SK-N-SH treated with all-trans-retinoic acid at 6 μM for 48 hours (cell line): ENCODE data around the gene SLC38A2.

ENCODE experiments used
- ATAC-seq: fragments of 200-7000 bp; cut with Tn5 transposase; 3 replicates; pipeline ENCODE4 v1.9.1; 2020; ENCODE audit warnings: mild to moderate bottlenecking, moderate library complexity
- ARNTL ChIP-seq: fragments of 450-650 bp; formaldehyde crosslinking; IDR thresholded peaks from 2 replicates; pipeline ENCODE4 v1.5.0; 2020; ENCODE audit warnings: low read depth, mild to moderate bottlenecking, moderate library complexity, borderline replicate concordance
- BACH2 ChIP-seq: fragments of 250-450 bp; sonication (Bioruptor Pico); IDR thresholded peaks from 2 replicates; pipeline ENCODE4 v1.9.0; 2021; ENCODE audit warnings: mild to moderate bottlenecking, borderline replicate concordance
- CSDC2 ChIP-seq: fragments of 250-450 bp; sonication (Bioruptor Pico); IDR thresholded peaks from 2 replicates; pipeline ENCODE4 v1.5.0; 2020; ENCODE audit warnings: mild to moderate bottlenecking, moderate library complexity
- GLIS3 ChIP-seq: fragments of 250-450 bp; sonication (Bioruptor Pico); IDR thresholded peaks from 2 replicates; pipeline ENCODE4 v1.5.0; 2020; ENCODE audit warnings: mild to moderate bottlenecking, moderate library complexity
- OSR1 ChIP-seq: fragments of 250-450 bp; sonication (Bioruptor Pico); IDR thresholded peaks from 2 replicates; pipeline ENCODE4 v1.8.0; 2022; ENCODE audit warnings: moderate library complexity, mild to moderate bottlenecking, inconsistent platforms
- PPARA ChIP-seq: fragments of 250-450 bp; sonication (Bioruptor Pico); IDR thresholded peaks from 2 replicates; pipeline ENCODE4 v1.5.0; 2020; ENCODE audit warnings: mild to moderate bottlenecking, borderline replicate concordance
- RARB ChIP-seq: fragments of 250-450 bp; sonication (Bioruptor Pico); IDR thresholded peaks from 2 replicates; pipeline ENCODE4 v1.8.0; 2021; ENCODE audit warnings: mild to moderate bottlenecking, moderate library complexity
- SNAI2 ChIP-seq: fragments of 250-450 bp; sonication (Bioruptor Pico); IDR thresholded peaks from 2 replicates; pipeline ENCODE4 v1.5.0; 2020; ENCODE audit warnings: mild to moderate bottlenecking, moderate library complexity
- TCF4 ChIP-seq: fragments of 250-450 bp; sonication (Bioruptor Pico); IDR thresholded peaks from 2 replicates; pipeline ENCODE4 v1.8.0; 2021; ENCODE audit warnings: mild to moderate bottlenecking, moderate library complexity, borderline replicate concordance
- TOX ChIP-seq: fragments of 250-450 bp; sonication (Bioruptor Pico); IDR thresholded peaks from 2 replicates; pipeline ENCODE4 v1.8.0; 2021; ENCODE audit warnings: mild to moderate bottlenecking, moderate library complexity, borderline replicate concordance
- ZC3H10 ChIP-seq: fragments of 250-450 bp; sonication (Bioruptor Pico); IDR thresholded peaks from 2 replicates; pipeline ENCODE4 v1.5.1; 2021; ENCODE audit warnings: mild to moderate bottlenecking, moderate library complexity
- ZFP3 ChIP-seq: fragments of 250-450 bp; sonication (Bioruptor Pico); IDR thresholded peaks from 2 replicates; pipeline ENCODE4 v1.5.0; 2020; ENCODE audit warnings: mild to moderate bottlenecking, moderate library complexity
- ZFP30 ChIP-seq: fragments of 450-650 bp; formaldehyde crosslinking; IDR thresholded peaks from 2 replicates; pipeline ENCODE4 v1.5.0; 2022; ENCODE audit warnings: mild to moderate bottlenecking, moderate library complexity
- ZNF565 ChIP-seq: fragments of 450-650 bp; formaldehyde crosslinking; conservative IDR thresholded peaks from 2 replicates; pipeline ENCODE4 v1.5.0; 2020; ENCODE audit warnings: low read depth, mild to moderate bottlenecking, moderate library complexity
- ZNF70 ChIP-seq: fragments of 450-650 bp; formaldehyde crosslinking; IDR thresholded peaks from 2 replicates; pipeline ENCODE4 v1.5.0; 2020; ENCODE audit warnings: mild to moderate bottlenecking, moderate library complexity
- ZNF8 ChIP-seq: fragments of 450-650 bp; formaldehyde crosslinking; IDR thresholded peaks from 2 replicates; pipeline ENCODE4 v1.5.0; 2020; ENCODE audit warnings: mild to moderate bottlenecking, moderate library complexity
- TF ChIP-seq, protein P1 (sequence below): fragments of 250-450 bp; sonication (Bioruptor Pico); IDR thresholded peaks from 2 replicates; pipeline ENCODE4 v1.8.0; 2020; ENCODE audit warnings: mild to moderate bottlenecking, moderate library complexity, borderline replicate concordance
- TF ChIP-seq, protein P2 (sequence below): fragments of 250-450 bp; sonication (Bioruptor Pico); IDR thresholded peaks from 2 replicates; pipeline ENCODE4 v1.5.1; 2020; ENCODE audit warnings: low read depth, mild to moderate bottlenecking, moderate library complexity
- TF ChIP-seq, protein P3 (sequence below): fragments of 250-450 bp; sonication (Bioruptor Pico); IDR thresholded peaks from 2 replicates; pipeline ENCODE4 v1.8.0; 2021; ENCODE audit warnings: low read depth, mild to moderate bottlenecking, moderate library complexity, borderline replicate concordance
- TF ChIP-seq, protein P4 (sequence below): fragments of 250-450 bp; sonication (Bioruptor Pico); IDR thresholded peaks from 2 replicates; pipeline ENCODE4 v1.5.1; 2021; ENCODE audit warnings: mild to moderate bottlenecking, moderate library complexity

SLC38A2 gene

DNA sequence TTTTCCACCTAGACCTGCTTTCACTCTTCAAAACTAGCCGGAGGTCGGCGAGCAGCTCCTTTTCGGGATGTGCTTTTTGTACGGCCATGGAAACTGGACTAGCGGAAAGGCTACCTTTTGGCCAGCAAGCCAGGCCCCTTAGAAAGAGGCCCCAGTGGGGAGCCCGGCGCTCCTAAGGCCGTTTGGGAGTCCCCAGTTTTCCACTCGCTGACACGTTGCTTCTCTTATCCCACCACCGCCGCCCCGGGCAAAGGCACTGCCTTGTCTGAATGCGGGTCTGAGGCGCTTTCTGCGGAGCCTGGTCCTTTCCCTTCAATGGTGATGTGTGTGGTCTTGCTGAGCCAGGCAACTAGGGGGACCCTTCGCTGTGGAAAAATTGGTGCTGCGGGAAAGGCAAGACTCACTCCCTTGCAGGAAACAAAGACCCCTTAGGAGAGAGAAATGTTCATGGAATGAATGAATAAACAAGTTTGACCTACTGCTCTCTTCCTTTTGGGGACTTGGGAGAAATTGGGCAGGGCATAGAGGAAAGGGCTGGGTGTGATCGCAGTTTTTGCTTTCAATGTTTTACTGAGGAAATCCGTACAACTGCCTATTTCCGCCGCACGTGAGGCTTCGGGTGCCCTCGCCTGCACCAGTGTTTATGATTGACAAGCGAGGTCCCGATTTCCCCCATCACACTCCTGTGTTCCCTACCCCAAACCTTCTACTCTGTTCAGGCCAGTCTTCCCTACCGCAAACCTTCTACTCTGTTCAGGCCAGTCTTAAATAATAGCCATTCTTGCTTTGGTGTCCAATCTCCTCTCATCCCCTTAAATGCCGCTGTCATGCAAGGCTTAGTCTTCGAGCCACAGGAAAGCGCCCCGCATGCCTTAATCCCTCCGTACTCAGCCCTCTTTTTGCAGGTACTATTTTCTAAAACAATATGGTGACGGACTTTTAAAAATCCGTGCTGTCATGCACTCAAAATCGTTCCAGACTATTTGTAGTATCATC, 1.0 kb upstream of the SLC38A2 start:
- ATAC-seq: peak; percentile 55
- TF ChIP-seq ARNTL (CRISPR knock-in tag) (no peak), ZNF565 (CRISPR knock-in tag) (no peak)
- TF ChIP-seq, protein P1, sequence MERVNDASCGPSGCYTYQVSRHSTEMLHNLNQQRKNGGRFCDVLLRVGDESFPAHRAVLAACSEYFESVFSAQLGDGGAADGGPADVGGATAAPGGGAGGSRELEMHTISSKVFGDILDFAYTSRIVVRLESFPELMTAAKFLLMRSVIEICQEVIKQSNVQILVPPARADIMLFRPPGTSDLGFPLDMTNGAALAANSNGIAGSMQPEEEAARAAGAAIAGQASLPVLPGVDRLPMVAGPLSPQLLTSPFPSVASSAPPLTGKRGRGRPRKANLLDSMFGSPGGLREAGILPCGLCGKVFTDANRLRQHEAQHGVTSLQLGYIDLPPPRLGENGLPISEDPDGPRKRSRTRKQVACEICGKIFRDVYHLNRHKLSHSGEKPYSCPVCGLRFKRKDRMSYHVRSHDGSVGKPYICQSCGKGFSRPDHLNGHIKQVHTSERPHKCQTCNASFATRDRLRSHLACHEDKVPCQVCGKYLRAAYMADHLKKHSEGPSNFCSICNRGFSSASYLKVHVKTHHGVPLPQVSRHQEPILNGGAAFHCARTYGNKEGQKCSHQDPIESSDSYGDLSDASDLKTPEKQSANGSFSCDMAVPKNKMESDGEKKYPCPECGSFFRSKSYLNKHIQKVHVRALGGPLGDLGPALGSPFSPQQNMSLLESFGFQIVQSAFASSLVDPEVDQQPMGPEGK (CRISPR knock-in tag): no peak
- TF ChIP-seq, all 23 proteins: peak for 0

DNA sequence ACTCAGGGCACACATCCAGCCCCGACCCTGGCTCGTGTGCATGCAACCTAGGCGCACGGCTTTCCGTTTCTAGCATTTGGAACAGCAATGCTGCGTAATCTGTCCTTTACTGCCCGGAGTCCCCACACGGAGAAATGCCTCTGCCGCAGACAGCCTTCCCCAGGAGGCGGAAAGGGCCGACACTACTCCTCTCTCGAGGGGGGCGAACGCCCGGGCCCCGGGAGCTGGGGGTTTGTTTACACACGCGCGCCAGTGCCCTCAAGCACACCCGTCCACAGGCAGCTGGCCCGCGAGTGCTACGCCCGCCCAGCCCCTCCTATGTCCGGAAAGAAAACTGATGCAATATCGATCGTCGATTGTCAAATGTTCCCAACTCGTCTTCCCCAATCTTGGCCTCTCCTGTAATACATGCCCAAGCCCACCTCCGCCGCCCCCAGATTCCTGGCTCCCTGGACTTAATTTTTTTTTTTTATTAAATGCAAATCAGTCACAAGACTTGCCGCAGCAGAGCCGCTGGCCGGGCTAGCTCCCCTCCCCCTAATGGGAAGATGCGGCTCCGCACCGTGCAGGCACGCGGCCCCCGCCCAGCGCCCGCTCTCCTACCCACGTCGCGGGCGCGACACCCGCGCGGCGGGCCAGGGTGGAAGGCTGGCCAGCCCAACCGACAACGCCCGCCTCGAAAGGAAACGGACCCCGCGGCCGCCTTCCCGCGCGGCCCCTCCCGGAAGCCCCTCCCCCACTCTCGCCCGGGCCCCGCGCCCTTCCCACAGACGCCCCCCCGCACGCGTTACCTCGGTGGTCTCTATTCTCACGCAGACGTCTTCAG, 642 bp downstream of the SLC38A2 start:
- ATAC-seq: peak; percentile 30
- TF ChIP-seq OSR1 (CRISPR knock-in tag) (no peak), GLIS3 (CRISPR knock-in tag) (peak; percentile 23; the same call in 1 of the 2 replicates), RARB (no peak; the same call in 1 of the 2 replicates), PPARA (CRISPR knock-in tag) (no peak), ZFP30 (no peak; the same call in 1 of the 2 replicates), TOX (CRISPR knock-in tag) (0 out of 2 replicates have a peak, but pooled peaks have one; percentile 33), ZNF70 (CRISPR knock-in tag) (no peak), ZNF565 (CRISPR knock-in tag) (no peak), ZFP3 (CRISPR knock-in tag) (no peak)
- TF ChIP-seq, protein P2, sequence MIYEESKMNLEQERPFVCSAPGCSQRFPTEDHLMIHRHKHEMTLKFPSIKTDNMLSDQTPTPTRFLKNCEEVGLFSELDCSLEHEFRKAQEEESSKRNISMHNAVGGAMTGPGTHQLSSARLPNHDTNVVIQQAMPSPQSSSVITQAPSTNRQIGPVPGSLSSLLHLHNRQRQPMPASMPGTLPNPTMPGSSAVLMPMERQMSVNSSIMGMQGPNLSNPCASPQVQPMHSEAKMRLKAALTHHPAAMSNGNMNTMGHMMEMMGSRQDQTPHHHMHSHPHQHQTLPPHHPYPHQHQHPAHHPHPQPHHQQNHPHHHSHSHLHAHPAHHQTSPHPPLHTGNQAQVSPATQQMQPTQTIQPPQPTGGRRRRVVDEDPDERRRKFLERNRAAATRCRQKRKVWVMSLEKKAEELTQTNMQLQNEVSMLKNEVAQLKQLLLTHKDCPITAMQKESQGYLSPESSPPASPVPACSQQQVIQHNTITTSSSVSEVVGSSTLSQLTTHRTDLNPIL (CRISPR knock-in tag): 0 out of 2 replicates have a peak, but pooled peaks have one; percentile 16
- TF ChIP-seq, protein P1 (CRISPR knock-in tag): peak; percentile 27; the same call in 1 of the 2 replicates

DNA sequence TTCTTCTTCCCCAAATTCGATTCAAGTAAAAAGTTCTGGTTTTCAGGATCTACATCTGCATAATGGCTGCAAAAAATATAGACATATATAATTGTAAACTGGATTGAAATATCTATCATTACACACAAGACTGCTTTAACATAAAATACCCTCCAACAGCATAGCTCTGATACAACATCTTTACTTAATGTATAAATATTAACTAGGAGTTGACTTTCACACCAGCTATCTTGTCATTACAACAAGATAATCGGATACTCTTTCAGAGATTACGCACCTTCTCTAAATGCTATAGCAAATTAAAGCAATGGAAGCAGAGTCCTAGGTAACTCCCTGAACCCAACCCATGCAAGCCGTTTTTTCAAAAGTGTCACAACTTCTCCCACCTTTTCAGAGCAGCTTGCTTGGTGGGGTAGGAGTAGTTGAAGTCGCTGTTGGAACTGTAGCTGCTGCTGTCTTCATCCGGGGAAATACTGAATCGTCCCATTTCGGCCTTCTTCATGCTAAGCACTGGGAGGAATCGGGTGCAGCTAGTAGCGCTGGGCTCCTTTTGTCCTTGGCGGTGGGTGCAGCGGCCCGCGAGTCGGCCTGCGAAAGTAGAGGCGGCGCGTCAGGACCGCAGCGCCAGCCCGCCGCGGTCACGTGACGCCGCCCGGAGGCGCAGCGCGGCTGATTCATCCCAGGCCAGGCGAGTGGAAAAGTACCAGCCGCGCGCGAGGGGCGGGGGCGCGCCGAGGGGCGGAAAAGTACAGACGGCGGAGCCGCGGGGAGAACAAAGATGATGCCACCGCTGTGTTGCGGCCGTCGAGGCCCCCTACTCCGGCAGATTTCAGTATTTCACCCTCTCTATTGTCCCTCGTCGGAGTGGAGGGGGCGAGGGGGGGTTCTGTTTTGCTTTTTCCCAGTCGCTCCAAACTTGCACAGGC, 1.5 kb downstream of the SLC38A2 start:
- ATAC-seq: peak; percentile 39
- TF ChIP-seq, protein P1 (CRISPR knock-in tag): no peak; the same call in 1 of the 2 replicates
- TF ChIP-seq SNAI2 (CRISPR knock-in tag) (no peak), BACH2 (CRISPR knock-in tag) (no peak), PPARA (CRISPR knock-in tag) (no peak), TCF4 (CRISPR knock-in tag) (no peak), ARNTL (CRISPR knock-in tag) (no peak), GLIS3 (CRISPR knock-in tag) (no peak; the same call in 1 of the 2 replicates), ZC3H10 (CRISPR knock-in tag) (no peak; the same call in 1 of the 2 replicates), CSDC2 (CRISPR knock-in tag) (no peak), OSR1 (CRISPR knock-in tag) (no peak), ZNF70 (CRISPR knock-in tag) (no peak), ZNF8 (CRISPR knock-in tag) (peak; percentile 12; the same call in 1 of the 2 replicates)
- TF ChIP-seq, protein P3, sequence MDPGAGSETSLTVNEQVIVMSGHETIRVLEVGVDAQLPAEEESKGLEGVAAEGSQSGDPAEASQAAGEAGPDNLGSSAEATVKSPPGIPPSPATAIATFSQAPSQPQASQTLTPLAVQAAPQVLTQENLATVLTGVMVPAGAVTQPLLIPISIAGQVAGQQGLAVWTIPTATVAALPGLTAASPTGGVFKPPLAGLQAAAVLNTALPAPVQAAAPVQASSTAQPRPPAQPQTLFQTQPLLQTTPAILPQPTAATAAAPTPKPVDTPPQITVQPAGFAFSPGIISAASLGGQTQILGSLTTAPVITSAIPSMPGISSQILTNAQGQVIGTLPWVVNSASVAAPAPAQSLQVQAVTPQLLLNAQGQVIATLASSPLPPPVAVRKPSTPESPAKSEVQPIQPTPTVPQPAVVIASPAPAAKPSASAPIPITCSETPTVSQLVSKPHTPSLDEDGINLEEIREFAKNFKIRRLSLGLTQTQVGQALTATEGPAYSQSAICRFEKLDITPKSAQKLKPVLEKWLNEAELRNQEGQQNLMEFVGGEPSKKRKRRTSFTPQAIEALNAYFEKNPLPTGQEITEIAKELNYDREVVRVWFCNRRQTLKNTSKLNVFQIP: no peak
- TF ChIP-seq, protein P2 (CRISPR knock-in tag): no peak
- TF ChIP-seq, protein P4, sequence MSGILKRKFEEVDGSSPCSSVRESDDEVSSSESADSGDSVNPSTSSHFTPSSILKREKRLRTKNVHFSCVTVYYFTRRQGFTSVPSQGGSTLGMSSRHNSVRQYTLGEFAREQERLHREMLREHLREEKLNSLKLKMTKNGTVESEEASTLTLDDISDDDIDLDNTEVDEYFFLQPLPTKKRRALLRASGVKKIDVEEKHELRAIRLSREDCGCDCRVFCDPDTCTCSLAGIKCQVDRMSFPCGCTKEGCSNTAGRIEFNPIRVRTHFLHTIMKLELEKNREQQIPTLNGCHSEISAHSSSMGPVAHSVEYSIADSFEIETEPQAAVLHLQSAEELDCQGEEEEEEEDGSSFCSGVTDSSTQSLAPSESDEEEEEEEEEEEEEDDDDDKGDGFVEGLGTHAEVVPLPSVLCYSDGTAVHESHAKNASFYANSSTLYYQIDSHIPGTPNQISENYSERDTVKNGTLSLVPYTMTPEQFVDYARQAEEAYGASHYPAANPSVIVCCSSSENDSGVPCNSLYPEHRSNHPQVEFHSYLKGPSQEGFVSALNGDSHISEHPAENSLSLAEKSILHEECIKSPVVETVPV (CRISPR knock-in tag): no peak
